Neural progenitor cell (in vitro differentiated cells): ENCODE measurements around the gene STAT2.

Source experiments
- CTCF ChIP-seq: fragments of 200-600 bp; sonication (generic); IDR thresholded peaks from 2 replicates; pipeline ENCODE4 v1.5.1; 2017; ENCODE audit warnings: antibody characterized with exemption, mild to moderate bottlenecking
- EZH2 ChIP-seq: fragments of 200-600 bp; sonication (generic); IDR thresholded peaks from 2 replicates; pipeline ENCODE4 v1.6.1; 2017; ENCODE audit warnings: antibody characterized with exemption, mild to moderate bottlenecking, moderate library complexity
- EZH2phosphoT487 ChIP-seq: fragments of 200-600 bp; sonication (generic); IDR thresholded peaks from 2 replicates; pipeline ENCODE4 v1.6.1; 2017; ENCODE audit warnings: antibody characterized with exemption

- no peak for TF ChIP-seq CTCF
- TF ChIP-seq EZH2, result no peak
- no peak for TF ChIP-seq EZH2phosphoT487
Observed at GRCh38 chr12:56374726-56375597, 15.1 kb upstream of the STAT2 start.
